ENCODE measurements around the gene ZNF574.
A peak's percentile ranks its signal among the peaks of the same experiment; 100 is the strongest.

Gene ZNF574

GRCh38 chr19:42059196-42059595 is 16.8 kb upstream of the ZNF574 start:
- DNase-seq (ENCODE audit: low read depth in 3 of 3) = no peak

GRCh38 chr19:42060117-42060516 is 15.8 kb upstream of the ZNF574 start:
- DNase-seq (ENCODE audit: low read depth in 3 of 3) = no peak

- no peak for DNase-seq (ENCODE audit: low read depth in 3 of 3)
Observed at GRCh38 chr19:42062381-42062780, 13.6 kb upstream of the ZNF574 start.

- DNase-seq (ENCODE audit: low read depth in 3 of 3) = no peak
Observed at GRCh38 chr19:42064432-42064831, 11.5 kb upstream of the ZNF574 start.

- no peak for DNase-seq (ENCODE audit: low read depth in 3 of 3)
Observed at GRCh38 chr19:42065051-42065450, 10.9 kb upstream of the ZNF574 start.

GRCh38 chr19:42065511-42065910 is 10.5 kb upstream of the ZNF574 start:
- no peak for DNase-seq (ENCODE audit: low read depth in 3 of 3)

GRCh38 chr19:42066075-42066754 is 9.8 kb upstream of the ZNF574 start:
- no peak for DNase-seq (ENCODE audit: low read depth in 3 of 3)

GRCh38 chr19:42067315-42067888 is 8.6 kb upstream of the ZNF574 start:
- no peak for DNase-seq (ENCODE audit: low read depth in 3 of 3)

GRCh38 chr19:42068361-42068755 is 7.6 kb upstream of the ZNF574 start:
- no peak for DNase-seq (ENCODE audit: low read depth in 3 of 3)

- no peak for DNase-seq (ENCODE audit: low read depth in 3 of 3)
Observed at GRCh38 chr19:42068756-42069571, 7.0 kb upstream of the ZNF574 start.

- DNase-seq (ENCODE audit: low read depth in 3 of 3) = no peak
Observed at GRCh38 chr19:42069619-42070351, 6.2 kb upstream of the ZNF574 start, which contains the start of gene GRIK5. Gene GRIK5 (minus strand): TSS chr19:42070206. CDS start chr19:42065770, 4,436 bp downstream.

- DNase-seq (ENCODE audit: low read depth in 3 of 3) = no peak
Observed at GRCh38 chr19:42071247-42071646, 4.7 kb upstream of the ZNF574 start.

- no peak for DNase-seq (ENCODE audit: low read depth in 3 of 3)
Observed at GRCh38 chr19:42074513-42075363, 1.2 kb upstream of the ZNF574 start.

- no peak for DNase-seq (ENCODE audit: low read depth in 3 of 3)
Observed at GRCh38 chr19:42075364-42075615, 676 bp upstream of the ZNF574 start.

GRCh38 chr19:42076380-42076944 is 496 bp downstream of the ZNF574 start:
- peak in 2 of 3 experiments; percentile 29 to 38 for DNase-seq (ENCODE audit: low read depth in 3 of 3)

- no peak for DNase-seq (ENCODE audit: low read depth in 3 of 3)
Observed at GRCh38 chr19:42078058-42078457, 2.1 kb downstream of the ZNF574 start.

GRCh38 chr19:42078538-42079275 is 2.7 kb downstream of the ZNF574 start:
- DNase-seq (ENCODE audit: low read depth in 3 of 3) = no peak

GRCh38 chr19:42079276-42079669 is 3.3 kb downstream of the ZNF574 start:
- DNase-seq (ENCODE audit: low read depth in 3 of 3) = no peak

GRCh38 chr19:42079886-42080763 is 4.2 kb downstream of the ZNF574 start:
- no peak for DNase-seq (ENCODE audit: low read depth in 3 of 3)
